Left forelimb (tissue), 1 donor: ENCODE results near the gene TIMM8B.
A peak's percentile ranks its signal among the peaks of the same experiment; 100 is the strongest.
"Not testable (repeated sequence)": the region's sequence is repeated elsewhere in the genome, so short reads cannot be mapped to it uniquely, and the experiment has no call there.

ENCODE experiments used
- DNase-seq: peaks from one replicate; pipeline ENCODE4 v3.0.0-alpha.2; 2018; ENCODE audit warnings: low spot score

The TIMM8B gene

DNA sequence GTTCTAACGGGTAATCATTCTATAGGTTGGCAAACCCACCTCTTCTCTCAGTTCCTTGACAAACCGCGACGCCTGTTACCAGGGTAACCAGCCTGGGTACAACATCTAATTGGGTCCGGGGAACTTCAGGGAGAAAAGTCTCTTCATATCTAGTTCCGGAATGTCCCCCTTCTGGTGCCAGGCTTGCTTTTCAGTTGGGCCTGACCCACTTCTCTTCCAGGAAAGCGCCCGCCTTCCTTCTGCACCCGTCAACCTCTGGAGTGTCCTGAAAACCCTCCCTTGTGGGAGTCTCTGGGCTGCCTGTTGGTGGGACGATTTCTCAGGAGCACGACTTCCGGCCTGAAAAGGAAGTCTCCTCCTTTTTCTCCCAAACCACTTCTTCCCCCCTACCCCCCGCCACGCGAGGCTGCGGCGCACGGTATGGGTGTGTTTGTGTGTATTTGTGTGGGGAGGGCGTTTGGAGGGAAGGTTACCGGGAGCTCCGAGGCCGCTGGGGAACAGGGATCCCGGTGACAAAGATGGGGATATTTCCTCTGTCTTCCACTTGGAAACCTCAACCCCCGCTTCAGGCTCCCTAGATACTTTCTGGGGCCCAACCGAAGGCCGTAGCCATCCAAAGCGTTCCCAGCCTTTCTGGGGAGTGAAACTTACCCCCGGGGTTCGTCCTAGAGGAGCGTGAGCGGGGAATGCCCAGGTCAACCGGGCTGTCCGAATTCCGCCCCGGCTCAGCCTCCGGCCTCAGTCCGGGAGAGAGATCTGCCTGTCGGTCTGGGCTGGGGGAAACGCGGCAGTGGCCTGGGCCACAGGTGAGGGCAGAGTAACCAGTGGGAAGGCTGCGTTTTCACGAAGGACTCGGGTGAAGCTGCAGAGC is 12.4 kb downstream of the TIMM8B start, which contains the start of the genes NKAPD1 and PIH1D2:
Gene NKAPD1 (plus strand): TSS at position 359 of the 871 bp plus-strand sequence. CDS start 1,276 bp downstream, outside the sequence.
Gene PIH1D2 (minus strand): TSS at position 77 of the 871 bp plus-strand sequence. CDS start 843 bp downstream, outside the sequence.
- DNase-seq, result peak; percentile 89

DNA sequence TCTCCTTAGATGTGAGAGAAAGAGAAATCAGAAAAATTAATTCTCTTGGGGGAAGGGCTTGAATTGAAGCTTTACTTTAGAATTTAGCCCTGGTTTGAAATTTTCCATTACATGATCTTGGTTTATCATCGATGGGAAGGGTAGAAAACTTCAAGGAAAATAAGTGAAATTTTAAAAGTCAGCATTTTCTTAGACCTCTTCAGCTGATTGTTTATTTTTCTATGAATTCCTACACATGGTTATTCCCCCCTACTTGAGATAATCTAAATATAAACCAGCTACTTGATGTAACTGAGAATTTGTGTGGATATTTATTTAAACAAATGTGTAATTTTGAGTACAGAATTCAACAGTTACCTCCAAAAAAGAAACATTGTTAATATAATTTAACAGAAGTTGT is 23.6 kb downstream of the TIMM8B start:
- DNase-seq, result no peak

DNA sequence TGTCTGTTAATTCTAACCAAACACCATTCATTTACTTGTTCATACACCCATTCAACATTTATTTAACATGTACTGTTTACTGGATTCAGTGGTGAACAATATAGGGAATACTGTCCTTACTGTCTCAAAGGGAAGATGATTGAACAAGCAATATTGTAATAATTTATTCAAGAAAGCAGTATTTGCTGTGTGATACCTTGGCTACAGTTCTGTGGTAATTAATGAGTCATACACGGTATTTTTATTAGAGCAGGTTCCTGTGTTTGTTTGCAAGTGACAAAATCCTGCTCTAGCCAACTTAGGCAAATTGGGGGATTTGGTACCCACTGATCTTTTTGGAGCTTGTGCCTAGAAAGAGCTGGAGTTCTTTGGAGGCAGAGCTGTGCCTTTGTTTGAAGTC is 28.5 kb downstream of the TIMM8B start:
- no peak for DNase-seq

DNA sequence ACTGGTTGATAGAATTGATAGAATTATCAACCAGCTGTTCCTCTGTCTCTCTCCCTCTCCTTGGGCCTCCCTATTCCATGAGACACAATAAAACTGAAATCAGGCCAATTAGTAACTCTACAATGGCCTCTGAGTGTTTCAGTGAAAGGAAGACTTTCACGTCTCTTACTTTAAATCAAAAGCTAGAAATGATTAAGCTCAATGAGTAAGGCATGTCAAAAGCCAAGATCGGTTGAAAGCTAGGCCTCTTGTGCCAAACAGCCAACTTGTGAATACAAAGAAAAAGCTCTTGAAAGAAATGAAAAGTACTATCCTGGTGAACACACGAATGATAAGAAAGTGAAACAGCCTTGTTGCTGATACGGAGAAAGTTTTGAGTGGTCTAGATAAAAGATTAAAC is 29.4 kb downstream of the TIMM8B start:
- DNase-seq, result no peak

DNA sequence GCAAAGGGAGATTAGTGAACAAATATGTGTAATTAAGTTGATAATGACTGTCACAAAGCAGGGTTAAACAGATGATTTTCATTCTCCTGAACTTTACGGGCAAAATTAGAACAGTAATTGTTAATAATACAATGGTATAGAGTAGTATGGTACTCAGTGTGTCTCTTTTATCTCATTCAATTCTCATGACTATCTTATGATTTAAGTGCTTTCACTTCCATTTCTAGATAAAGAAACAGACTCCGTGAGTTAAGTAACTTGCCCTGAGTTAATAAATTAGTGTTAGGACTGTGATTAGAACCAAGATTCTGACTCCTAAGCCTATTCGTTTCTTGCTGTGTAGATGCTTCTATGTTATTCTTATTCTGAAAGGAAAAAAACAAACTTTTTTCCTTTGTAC is 34.8 kb downstream of the TIMM8B start:
- no peak for DNase-seq

DNA sequence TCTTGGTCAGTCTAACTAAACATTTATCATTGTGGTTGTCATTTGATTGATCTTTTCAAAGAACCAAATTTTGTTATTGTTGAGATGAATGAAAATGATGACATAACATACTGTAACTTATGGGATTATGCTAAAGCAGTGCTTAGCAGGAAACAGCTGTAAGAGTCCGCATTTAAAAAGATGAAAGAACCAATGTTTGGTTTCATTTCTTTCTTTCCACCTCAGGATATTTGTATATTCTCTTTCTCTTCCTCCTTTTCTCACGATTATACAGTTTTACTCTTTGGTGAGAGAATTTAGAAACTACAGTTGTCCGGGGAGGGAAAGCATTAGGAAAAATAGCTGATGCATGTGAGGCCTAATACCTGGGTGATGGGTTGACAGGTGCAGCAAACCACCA is 35.8 kb downstream of the TIMM8B start:
- DNase-seq, result no peak

DNA sequence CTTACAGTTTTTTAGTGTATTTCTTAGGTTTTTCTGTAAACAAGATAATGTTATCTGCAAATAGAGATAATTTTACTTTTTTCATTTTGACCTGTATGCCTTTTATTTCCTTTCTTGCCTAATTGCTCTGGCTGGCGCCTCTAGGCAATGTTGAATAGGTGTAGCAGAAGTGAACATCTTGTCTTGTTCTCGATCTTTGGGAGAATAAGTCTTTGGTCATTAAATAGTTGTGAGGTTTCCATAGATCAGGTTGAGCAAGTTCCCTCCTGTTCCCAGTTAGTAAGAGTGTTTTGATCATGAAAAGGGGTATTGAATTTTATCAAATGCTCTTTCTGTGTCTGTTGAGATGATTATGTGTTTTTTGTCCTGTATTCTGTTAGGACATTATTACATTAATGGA is 36.8 kb downstream of the TIMM8B start:
- DNase-seq, result no peak

DNA sequence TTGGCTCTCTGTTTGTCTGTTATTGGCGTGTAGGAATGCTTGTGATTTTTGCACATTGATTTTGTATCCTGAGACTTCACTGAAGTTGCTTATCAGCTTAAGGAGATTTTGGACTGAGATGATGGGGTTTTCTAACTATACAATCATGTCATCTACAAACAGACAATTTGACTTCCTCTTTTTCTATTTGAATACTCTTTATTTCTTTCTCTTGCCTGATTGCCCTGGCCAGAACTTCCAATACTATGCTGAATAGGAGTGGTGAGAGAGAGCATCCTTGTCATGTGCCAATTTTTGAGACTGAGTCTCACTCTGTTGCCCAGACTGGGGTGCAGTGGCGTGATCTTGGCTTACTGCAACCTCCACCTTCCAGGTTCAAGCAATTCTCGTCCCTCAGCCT is 38.3 kb downstream of the TIMM8B start:
- DNase-seq, result not testable (repeated sequence)

DNA sequence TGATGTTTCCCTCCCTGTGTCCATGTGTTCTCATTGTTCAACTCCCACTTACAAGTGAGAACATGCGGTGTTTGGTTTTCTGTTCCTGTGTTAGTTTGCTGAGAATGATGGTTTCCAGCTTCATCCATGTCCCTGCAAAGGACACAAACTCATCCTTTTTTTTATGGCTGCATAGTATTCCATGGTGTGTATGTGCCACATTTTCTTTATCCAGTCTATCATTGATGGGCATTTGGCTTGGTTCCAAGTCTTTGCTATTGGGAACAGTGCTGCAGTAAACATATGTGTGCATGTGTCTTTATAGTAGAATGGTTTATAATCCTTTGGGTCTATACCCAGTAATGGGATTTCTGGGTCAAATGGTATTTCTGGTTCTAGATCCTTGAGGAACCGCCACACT is 39.9 kb downstream of the TIMM8B start:
- DNase-seq, result not testable (repeated sequence)

DNA sequence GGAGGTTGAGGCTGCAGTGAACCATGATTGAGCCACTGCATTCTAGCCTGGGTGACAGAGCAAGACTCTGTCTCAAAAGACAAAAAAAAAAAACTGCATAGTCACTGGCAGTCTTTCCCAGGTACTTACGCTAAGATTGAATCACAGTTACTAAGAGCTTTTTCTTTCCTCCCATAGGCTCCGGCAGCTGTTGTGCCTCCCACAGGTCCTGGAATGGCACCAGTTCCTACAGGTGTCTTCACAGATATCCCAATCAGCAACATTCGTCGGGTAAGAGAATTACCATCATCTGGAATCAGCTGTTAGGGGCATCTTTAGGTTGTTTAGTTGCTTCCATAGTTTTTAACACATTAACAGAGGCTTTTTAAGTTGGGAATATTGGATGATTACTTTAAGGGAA is 41.6 kb downstream of the TIMM8B start:
- no peak for DNase-seq

DNA sequence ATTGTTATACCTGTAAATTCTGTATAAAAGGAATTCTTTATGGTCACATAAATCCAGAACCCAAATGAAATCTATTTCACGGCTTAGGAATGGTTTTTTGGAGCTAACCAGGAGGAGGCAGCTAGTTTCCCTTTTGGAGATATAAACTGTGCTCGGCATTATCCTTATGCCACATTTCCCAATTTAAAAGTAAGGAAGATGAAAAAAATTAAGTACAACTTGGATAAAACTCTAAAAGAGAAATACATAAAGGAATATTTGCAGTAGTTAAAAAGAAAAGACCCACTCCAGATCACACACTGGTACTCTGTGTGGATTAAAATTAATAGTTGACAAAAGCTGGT is 43.6 kb downstream of the TIMM8B start:
- no peak for DNase-seq

DNA sequence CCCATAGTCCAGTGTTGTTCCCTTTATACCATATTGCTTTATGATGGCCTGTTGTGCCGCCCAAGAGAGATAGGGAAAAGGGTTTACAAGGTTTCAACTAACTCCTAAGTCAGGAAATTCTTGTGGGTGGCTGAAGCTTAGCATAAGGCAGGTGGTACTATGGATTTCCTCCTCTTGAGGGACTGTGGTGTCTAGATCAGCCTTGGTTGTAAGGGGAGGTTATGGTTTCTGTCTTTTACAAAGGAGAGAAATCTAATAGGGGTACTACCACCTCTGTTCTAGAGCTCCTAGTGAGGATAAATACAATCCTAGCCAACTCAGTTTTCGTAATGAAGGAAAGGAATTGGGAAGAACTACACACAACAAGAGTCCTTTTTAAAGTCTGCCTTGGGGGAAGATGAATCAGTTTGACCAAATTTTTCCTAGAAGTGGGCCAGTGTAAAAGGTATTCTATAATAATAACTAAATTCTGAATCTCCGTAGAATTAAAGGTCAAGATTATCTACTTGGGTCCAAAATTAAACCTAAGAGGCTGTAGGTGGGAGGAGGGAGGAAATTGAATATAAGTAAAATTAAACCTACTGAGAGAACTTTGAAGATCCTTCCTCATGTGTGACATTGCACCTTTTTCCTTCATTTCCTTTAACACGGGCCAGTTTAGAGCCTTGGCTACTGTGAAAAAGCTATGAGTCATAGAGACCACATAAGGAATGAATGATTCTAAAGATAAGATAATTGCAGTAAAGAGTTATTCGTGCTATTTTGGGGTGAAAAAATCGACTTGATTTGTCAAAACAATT is 44.2 kb downstream of the TIMM8B start:
- no peak for DNase-seq

DNA sequence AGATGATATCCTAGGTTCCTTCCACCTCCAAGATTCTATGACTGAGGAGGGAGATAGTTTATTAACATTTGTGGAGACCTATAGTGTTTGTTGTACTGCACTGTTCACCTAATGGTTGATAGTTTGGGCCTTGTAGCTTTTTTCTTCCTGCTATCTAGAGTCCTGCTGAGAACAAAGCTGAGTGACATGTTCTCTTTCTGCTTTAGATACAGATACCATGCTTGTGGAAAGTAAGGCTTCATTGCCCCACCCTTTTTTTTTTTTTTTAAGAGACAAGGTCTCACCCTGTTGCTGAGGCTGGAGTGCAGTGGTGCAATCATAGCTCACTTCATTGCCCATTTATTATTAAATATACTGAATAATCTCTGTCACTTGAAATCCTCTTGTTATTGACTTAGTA is 49.0 kb downstream of the TIMM8B start:
- no peak for DNase-seq
